ENCODE measurements around the gene FREY1. TPM values are rescaled to one million over a fixed set of nuclear protein-coding genes. Genes with fewer than 3 reads are reported as not detected.

FREY1 gene
- total and polyA plus RNA-seq, 2 of the 8 experiments (the other 6 are each of a cell fraction or from before 2014, with no cell fraction given) = 0.32 to 1.1 TPM

GRCh38 chr11:45917623-45918330 is 10.7 kb upstream of the FREY1 start, which contains the start of gene PEX16 (continued):
- no peak for TF ChIP-seq CTCF (IDR thresholded peaks at IDR 0.05; ENCODE audit: control extremely low read depth in 1 of 3, insufficient read depth in 1 of 3, low read depth in 1 of 3, low read length in 3 of 3)
- peak in 1 of 2 experiments; percentile 44; a peak in 1 of 4 replicates for TF ChIP-seq SIN3A (conservative IDR thresholded peaks at IDR 0.05 in 1 of 2, IDR thresholded peaks at IDR 0.05 in 1 of 2; ENCODE audit: low read depth in 1 of 2, low read length in 2 of 2)
- TF ChIP-seq CEBPB (IDR thresholded peaks at IDR 0.05; ENCODE audit: low read depth, low read length) = peak; percentile 98
- TF ChIP-seq POU5F1 (IDR thresholded peaks at IDR 0.05; ENCODE audit: low read depth, low read length) = no peak
- TF ChIP-seq SP1 (IDR thresholded peaks at IDR 0.05; ENCODE audit: low read depth, low read length) = peak; percentile 62
- no peak for TF ChIP-seq CHD1 (IDR thresholded peaks at IDR 0.05; ENCODE audit: low read depth, low read length)
- peak; percentile 32; the same call in 1 of the 2 replicates for TF ChIP-seq POLR2AphosphoS5 (IDR thresholded peaks at IDR 0.05; ENCODE audit: low read depth, low read length)
- TF ChIP-seq PHF8 (conservative IDR thresholded peaks at IDR 0.05; ENCODE audit: low read depth, low read length) = peak; percentile 56
- no peak for TF ChIP-seq SP4 (IDR thresholded peaks at IDR 0.05; ENCODE audit: low read length)
- peak in 1 of 2 experiments; percentile 5; a peak in 1 of 3 replicates for TF ChIP-seq EP300 (IDR thresholded peaks at IDR 0.05; ENCODE audit: borderline replicate concordance in 1 of 2, low read depth in 2 of 2, low read length in 2 of 2)
- TF ChIP-seq NRF1 (IDR thresholded peaks at IDR 0.05; ENCODE audit: low read depth, low read length) = peak; percentile 78
- TF ChIP-seq SIRT6 (IDR thresholded peaks at IDR 0.05; ENCODE audit: low read length) = no peak
- TF ChIP-seq TCF12 (IDR thresholded peaks at IDR 0.05; ENCODE audit: low read depth, low read length) = no peak
- TF ChIP-seq JUND (IDR thresholded peaks at IDR 0.05; ENCODE audit: low read length) = 0 out of 2 replicates have a peak, but pooled peaks have one; percentile 14
- TF ChIP-seq GABPA (IDR thresholded peaks at IDR 0.05; ENCODE audit: borderline replicate concordance, insufficient read depth, low read length) = peak; percentile 89; the same call in 1 of the 2 replicates
- TF ChIP-seq RAD21 (IDR thresholded peaks at IDR 0.05 in 1 of 2, conservative IDR thresholded peaks at IDR 0.05 in 1 of 2; ENCODE audit: low read depth in 2 of 2, low read length in 2 of 2) = no peak
- no peak for TF ChIP-seq TEAD4 (IDR thresholded peaks at IDR 0.05; ENCODE audit: low read depth, low read length)
- TF ChIP-seq MAX (IDR thresholded peaks at IDR 0.05) = 0 out of 2 replicates have a peak, but pooled peaks have one; percentile 28
- peak; percentile 92 for TF ChIP-seq SAP30 (IDR thresholded peaks at IDR 0.05; ENCODE audit: insufficient read depth, insufficient replicate concordance, low read length)
- peak in 1 of 2 experiments; percentile 63; a peak in 2 of 3 replicates for TF ChIP-seq POLR2A (IDR thresholded peaks at IDR 0.05; ENCODE audit: control extremely low read depth in 1 of 2, low read depth in 2 of 2, low read length in 2 of 2)
- peak; percentile 95 for TF ChIP-seq SRF (IDR thresholded peaks at IDR 0.05; ENCODE audit: low read depth, low read length)
- TF ChIP-seq TAF1 (IDR thresholded peaks at IDR 0.05; ENCODE audit: low read depth, low read length) = 0 out of 2 replicates have a peak, but pooled peaks have one; percentile 54
